Activated CD8-positive, alpha-beta memory T cell treated with anti-CD3 and anti-CD28 coated beads, Interleukin-2, amount 50 U/mL, for 24 hours (primary cell): Measurements from ENCODE around the gene SLC39A3.

Experiments used
- DNase-seq: peaks from one replicate; pipeline ENCODE4 v3.0.0-alpha.2; 2020; ENCODE audit errors: extremely low read depth

SLC39A3 gene

DNA sequence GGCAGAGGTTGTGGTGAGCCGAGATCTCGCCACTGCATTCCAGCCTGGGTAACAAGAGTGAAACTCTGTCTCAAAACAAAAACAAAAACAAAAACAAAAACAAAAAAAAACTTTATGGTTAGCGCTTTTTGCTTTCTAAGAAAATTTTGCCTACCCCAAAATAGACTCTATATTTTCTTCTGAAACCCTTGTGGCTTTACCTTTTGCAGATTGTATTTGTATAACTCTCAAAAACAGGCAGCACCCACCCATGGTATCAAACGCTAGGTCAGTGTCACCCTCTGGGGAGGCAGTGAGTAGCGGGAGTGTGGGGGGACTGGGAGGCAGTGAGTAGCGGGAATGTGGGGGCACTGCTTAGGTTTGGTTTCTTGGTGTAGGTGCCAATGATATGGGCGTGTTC is 7.5 kb upstream of the SLC39A3 start:
- DNase-seq = no peak

DNA sequence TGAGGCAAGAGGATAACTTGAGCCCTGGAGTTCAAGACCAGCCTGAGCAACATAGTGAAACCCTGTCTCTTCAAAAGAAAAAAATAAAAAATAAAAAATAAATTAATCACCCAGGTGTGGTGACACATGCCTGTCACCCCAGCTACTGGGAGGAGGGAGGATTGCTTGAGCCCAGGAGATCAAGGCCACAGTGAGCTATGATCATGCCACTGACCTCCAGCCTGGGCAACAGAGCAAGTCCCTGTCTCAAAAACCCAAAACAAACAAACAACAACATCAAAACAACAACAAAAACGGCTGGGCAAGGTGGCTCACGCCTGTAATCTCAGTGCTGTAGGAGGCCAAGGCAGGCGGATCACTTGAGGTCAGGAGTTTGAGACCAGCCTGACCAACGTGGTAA is 4.3 kb upstream of the SLC39A3 start:
- DNase-seq = no peak

DNA sequence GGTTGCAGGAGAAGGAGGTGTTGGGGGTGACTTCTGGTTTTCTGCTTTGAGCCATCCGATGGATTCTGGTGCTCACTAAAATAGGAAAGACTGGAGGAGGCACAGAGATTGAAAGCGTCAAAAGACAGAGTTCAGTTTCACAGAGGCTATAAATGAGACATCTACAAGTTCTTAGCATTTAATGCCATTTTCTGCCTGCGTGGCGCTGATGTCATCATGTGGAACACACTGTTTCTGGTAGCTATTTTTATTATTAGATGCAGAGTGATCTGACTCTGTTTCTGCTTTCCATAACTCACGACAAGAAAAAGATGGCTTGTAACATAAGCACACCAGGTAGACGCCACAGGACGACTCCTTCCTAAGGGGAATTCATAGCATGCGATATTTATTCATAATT is 3.3 kb upstream of the SLC39A3 start:
- no peak for DNase-seq

DNA sequence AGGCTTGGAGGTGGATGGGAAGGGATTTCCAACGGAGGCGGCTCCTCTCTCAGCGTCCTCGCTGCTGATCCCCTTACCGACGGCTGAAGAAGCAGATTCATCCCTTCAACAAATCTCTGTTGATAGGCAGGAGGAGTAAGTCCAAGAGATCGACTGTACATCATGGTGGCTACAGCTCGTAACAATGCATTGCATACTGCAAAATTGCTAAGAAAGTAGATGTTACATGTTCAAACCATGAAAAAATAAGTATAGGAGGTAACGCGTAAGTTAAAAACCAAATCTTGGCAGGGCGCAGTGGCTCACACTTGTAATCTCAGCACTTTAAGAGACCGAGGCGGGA is 468 bp upstream of the SLC39A3 start:
- no peak for DNase-seq

DNA sequence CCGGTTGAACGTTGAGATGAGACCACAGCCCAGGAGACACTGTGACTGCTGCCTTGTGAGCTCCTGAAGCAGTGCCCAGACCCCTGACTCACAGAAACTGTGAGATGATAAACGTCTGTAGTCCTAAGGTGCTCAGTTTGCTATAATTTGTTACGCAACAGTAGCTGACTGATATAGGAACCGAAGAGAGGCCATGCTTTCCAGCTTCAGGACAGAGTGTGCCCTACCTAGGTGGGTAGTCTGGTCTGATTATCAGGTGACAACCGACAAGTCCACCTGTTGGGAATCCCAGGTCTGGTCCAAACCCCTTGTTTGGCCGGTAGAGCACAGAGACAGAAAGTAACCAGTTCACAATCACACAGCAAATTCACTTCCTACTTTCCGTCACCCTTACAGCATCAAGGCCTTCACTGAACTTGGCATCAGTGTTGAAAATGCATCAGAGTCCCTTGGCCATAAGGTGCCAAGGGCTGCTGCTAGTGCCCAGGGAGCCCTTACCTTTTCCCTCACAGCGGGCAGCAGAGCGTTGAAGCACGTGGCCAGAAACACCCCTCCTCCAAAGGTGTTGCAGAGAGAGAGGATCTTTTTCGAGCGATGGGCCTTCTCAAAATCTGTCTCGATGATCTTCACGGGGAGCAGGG is 3.1 kb downstream of the SLC39A3 start:
- no peak for DNase-seq

DNA sequence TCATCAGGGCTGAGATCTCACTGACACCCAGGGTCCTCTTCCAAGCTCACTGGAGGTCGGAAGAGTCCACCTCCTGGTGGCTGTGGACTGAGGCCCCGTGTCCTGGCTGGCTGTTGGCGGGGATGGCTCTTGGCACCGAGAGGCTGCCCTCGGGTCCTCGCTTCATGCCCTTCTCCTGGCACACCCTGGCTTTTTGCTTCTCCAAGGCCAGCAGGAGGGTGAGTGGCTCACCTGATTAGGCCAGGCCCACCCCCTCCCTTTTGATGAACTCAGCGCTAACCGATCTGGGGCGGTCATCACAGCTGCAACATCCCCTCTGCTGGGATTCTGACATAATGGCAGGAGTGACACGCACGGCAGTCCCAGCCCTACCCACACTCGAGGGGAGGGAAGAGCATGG is 4.4 kb downstream of the SLC39A3 start:
- no peak for DNase-seq

DNA sequence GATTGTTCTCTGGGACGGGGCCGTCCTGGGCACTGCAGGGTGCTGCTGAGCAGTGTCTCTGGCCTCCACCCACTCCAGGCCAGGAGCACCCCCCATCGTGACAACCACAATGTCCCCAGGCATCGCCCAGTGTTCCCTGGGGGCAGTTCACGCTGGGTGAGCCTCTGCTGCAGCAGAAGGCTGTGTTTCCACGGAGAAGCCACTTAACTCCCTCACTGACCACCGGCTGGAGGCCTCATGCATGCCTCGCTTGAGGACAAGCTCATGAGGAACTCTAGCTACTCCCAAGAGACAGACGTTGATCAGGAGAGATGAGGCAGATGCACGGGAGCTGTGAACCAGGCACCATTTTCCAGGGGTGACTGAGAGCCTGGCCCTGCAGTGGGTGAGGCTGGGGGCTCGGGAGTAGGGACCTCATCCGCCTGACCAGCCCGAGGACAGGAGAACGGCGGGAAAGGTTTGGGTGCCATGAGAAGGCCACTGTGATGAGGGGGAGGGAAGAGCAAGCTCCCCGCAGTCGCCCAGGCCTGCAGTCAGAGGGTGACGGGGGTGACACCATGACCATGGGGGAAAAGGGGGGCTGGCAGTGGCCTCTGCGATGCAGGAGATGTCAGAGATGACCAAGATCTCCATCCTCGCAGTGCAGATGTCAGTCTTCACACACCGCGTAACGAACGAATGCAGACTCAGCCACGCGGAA is 5.1 kb downstream of the SLC39A3 start:
- no peak for DNase-seq

DNA sequence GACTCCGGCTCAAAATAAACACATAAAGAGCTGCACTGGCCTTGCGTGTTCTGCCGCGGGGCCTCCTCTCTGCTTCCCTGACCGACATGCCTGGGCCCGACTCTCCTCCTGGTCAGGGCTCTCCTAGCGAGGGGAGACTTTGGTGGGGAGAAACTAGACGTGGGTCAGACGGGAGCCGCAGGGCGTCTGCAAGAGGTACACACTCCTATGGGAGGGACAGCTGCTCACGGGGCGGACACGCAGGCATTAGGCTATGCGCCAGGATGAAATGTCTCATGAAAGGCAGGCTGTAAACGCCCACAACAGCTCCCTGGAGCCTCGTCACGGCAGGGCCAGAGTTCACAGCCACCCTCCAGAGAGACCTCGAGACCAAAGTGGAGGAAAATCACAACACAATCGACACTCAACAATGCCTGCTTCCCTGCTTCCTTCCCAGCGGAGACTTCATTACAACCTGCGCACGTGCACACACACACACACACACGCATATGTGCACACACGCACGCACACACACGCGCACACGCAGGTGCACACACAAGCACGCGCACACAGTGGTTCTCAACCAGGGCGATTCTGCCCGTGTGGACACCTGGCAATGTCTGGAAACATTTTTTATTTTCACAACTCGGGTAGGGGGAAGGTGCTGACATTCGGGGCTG is 5.8 kb downstream of the SLC39A3 start:
- no peak for DNase-seq

DNA sequence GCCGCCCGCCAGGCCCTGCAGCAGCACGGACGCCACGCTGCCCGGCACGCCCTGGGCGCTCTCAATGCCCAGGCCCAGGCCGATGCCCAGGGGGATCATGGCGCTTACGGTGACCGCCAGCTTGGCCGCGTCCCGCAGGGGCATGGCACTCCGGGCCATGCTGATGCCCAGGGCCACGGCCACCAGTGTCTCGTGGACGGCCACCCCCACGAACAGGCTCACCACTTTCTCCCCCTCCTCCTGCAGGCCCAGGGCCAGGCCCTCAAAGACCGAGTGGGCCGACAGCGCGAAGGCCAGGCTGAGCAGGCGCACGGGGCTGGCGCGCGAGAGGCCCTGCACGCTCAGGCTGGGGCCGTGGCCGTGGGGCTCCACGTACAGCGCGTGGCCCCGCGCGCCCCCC is 6.9 kb downstream of the SLC39A3 start:
- DNase-seq = no peak

DNA sequence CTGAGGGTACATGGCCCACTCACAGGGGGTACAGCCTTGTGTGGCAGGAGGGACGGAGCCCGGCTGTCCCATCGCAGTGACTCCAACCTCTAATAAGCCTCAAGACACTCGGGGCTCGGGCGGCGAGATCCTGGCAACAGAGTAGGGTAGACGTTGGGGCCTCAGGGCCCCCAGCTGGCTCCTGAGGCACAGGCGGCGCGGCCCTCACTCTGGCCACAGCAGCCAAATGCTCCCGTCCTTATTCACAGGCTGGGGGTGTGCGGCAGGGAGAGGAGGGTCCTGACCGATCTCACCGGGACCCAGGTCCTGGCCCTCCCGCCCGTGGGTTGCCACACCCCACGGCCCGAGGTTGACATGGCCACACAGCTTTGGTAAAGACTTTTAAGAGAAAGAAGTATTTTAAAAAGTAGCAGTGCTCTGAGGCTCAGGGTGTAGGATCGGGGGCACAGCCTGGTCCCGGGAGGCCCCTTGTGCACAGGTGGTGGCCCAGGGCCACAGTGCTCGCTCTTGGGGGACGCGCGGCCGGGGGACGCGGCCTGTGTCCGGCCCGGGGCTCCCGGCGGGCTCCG is 7.6 kb downstream of the SLC39A3 start:
- DNase-seq = no peak

DNA sequence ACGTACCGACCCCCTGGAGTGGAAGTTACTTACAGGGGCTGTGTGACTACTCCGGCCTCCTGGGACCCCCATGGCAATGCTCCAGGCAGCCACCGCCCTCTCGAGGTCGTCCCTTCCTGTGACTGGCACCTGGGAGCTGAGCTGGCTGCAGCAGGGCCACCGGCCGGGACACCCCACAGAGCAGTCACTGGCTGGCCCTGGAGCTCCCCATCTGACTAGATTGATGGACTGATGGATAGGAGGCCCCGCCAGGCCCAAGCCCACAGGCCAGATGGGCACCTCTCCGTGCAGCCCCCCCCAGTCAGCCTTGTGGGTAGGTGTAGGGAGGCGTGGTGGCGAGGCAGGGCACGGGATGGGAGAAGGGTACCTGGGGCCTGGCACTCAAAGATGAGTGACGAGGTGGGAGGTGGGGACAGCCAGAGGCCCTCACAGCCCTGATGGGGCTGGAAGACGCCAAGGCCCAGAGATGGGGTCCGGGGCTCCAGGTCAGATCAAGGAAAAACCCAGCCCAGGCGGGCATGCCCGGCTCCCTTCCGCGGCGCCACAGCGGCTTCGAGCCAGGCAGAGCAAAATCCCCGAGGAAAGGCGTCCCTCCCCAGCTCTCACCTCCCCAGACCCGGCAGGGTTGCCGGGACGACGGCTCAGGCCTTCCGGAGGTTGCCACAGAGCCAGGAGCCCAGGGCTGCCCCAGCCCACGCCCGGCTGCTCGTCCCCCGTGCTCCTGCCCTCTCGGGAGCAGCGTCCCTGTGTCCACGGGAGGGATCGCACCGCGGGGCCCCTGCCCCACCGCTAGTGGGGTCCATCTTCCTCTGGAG is 8.4 kb downstream of the SLC39A3 start:
- DNase-seq = no peak

DNA sequence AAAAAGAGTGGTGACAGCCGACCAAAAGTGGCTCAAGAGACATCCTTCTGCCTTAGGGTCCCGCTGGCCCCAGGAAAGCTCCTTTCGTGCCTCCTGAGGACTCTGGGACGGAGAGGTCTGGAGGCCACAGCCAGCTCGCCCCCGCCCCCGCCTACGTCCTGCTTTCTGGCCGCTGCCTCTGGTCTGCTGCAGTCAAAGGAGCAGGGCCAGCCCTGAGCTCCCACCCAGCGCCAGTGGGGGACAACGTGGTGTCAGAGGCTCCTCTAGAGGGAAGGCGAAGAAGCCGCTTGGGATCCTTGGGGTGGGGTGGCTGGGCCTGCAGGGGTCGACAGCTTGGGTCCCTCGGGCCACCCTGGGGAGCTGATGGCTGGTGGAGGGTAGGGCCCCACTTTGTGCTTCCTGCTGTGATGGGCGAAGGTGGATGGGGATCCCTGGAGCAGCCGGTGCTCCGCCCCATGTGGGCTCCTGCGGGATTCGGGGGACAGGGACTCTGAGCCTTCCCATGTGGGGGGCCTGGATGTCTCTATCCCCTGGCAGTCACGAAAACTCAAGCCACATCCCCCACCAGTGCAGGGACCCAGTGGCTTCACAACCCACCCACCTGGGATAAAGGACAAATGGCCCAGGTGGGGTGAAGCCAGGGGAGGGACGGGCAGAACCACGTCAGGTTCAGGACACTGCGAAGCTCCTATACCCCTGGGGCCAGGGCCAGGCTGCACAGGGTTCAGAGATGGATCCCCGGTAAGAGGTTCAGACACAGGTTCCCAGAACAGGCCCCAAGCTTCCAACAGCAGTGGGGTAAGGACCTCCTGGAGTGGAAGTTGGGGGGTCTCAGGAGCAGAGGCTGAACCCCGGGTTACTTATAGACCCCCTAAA is 9.6 kb downstream of the SLC39A3 start:
- no peak for DNase-seq

DNA sequence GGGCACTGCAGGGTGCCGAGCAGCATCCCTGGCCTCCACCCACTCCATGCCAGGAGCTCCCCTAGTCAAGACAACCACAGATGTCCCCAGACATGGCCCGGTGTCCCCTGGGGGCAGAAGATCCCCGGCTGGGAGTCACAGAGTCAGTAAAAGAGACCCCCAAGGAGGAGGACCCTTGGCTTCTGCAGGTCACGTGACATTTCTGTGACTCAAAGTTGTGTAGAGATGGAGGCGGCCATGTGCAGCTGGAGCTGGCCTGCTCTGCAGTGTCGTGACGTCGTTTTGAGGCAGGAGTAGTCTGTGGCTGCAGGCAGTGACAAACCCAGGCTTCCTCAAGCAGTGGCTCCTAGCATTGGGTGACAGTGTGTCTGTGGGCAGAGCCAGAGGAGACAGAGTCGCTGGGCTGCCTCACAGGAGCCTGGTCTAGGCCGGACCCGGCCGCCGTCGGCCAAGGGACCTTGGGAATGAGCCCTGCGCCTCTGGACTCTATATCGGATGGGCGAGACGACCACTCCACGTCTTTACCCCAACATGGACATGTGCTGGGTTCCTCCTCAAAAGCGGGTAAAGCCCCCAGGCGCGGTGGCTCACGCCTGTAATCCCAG is 10.9 kb downstream of the SLC39A3 start:
- DNase-seq = no peak

DNA sequence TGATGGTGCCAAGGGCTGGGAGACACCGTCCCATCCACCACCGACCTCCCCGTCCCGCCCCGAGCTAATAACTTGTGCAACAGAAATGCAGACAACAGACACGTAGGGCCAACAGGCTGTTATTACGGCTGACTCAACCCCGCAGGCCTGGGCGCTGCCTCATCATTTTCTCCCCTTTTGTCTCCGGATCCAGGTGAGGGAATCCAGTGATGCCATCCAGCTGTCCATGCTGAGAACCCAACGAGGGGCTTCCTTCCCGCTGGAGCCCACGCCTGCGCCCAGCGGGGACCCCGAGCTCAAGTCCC is 12.2 kb downstream of the SLC39A3 start:
- no peak for DNase-seq

DNA sequence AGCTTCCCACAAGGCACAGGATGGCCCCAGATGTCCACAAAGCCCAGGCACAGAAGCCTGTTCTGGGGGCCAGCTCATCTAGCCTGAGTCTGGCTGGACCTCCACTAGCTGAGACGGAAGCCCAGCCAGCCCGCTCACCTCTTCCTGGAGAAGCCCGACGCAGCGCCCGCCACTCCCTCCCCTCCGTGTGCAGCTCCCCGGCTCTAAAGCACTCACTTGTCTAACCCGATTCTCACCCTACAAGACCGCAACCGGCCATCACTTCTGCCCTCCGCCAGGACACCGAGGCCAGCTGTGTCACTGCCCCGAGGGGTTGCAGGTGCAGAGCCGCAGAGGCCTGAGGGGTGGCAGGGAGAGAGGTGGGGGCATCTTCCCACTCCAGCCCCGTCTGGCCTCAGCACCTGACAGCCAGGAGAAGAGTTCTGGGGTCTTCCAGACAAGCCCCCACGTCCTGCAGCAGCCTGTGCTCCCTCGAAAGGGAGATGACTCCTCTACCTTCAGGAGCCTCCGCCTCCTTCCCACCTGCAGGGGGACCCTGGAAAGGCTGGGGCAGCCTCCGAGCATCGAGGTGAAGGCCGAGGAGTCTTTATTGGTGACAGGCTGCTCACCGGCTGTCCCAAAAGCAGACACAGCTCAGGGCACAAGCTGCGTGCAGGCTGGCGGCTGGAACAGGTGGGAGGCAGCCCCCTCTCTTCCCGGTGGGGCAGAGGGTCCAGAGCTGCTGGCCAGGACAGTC is 12.7 kb downstream of the SLC39A3 start:
- no peak for DNase-seq

DNA sequence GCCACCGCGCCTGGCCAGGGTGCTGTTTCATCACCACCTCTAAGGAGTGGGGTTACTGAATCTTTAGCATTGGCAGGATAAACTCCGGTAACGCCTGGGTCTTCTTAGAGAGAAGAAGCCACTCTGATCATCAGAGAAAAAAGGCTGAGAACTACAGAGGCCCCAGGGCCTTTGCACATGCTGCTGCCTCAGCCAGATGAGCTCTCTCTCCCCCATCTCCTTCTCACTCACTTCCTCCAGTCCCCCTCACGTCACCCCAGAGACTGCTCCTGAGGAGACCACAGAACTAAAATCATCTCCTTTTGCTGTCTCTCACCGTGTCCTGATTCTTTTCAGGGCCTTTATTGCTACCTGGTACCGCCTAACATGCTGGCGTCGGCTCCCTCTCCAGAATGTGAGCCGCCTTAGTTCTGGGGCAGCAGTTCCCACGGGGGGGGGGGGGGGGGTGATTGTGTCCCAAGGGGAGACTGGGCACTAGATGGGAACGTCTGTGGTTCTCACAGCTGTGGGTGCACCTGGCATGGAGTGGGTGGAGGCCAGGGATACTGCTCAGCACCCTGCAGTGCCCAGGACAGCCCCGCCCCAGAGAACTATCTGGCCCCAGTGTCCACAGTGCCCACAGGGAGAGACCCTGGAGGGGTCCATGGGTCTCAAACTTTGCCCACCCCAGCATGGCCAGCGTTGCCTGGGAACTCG is 13.5 kb downstream of the SLC39A3 start:
- no peak for DNase-seq

DNA sequence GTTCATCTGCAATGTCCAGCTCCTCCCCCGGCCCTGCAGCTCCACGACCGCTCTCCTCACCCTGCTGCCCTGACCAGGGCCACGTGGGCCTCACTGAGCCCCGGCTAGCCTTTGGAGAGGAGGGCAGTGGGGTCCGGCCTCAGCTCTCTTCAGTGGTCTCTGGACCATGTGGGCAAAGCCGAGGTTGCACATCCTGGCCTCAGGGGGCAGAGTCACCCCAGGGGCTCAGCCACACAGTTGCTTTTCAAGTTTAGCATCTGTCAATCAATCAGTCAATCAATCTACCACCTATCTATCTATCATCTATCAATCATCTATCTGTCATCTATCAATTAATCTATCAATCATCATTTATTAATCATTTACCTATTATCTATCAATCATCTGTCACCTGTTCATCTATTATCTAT is 15.7 kb downstream of the SLC39A3 start:
- no peak for DNase-seq

DNA sequence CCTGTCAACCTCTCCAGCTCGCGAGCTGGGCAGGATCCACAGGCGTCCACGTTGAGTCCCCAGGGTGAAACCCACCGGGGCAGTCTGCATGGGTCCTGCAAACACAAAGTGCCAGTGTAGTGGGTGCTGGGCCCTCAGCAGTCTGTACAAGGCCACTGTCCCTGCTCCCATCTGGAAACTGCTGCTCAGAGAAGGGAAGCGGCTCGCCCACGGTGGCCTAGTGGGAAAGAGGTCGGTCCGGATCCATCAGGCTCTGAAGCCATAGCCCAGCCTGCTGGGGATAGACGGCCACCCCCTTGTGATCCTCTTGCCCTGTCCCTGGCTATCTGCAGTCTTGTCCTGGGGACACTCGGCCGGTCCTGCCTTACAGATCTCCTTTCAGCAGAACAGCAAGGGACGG is 16.1 kb downstream of the SLC39A3 start:
- DNase-seq = no peak

DNA sequence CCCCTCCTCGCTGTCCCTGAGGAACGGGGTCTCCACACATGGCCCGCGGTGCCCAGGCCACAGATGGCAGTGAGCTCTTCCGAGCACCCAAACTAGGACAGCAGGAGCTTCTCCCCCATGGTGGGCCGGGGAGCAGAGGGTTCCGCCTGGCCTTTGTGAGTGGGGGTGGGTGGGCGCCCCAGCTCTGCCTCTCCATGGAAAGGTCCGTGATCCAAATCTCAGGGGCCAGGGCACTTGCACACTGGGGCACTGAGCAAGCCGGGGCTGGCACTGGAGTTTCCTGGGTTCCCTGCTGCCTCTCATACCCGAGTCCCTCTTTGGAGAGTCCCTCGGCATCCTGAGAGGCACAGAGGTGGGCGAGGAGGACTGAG is 16.5 kb downstream of the SLC39A3 start:
- DNase-seq = no peak
